Mesenchymal stem cell (in vitro differentiated cells and primary cell): Measurements from ENCODE around the gene CDCA7L.
"Not testable (repeated sequence)": the region's sequence is repeated elsewhere in the genome, so short reads cannot be mapped to it uniquely, and the experiment has no call there.

Experiments used
- DNase-seq: peaks from one replicate; pipeline ENCODE4 v3.0.0-alpha.2; 2013
- H2AFZ ChIP-seq: one replicate; pipeline ENCODE4 v1.6.1; 2013; ENCODE audit warnings: low read depth, mild to moderate bottlenecking, control low read depth, inconsistent platforms, low read length, moderate library complexity
- H2AK5ac ChIP-seq: 2 replicates; pipeline ENCODE4 v1.6.1; 2013; ENCODE audit warnings: low read length, moderate library complexity, mild to moderate bottlenecking, inconsistent platforms; ENCODE audit not compliant: severe bottlenecking
- H2BK120ac ChIP-seq: one replicate; pipeline ENCODE4 v1.6.1; 2013; ENCODE audit warnings: low read depth, mild to moderate bottlenecking, inconsistent platforms, low read length, moderate library complexity
- H2BK12ac ChIP-seq, 2 experiments: one replicate each; pipeline ENCODE4 v1.6.1; 2013; ENCODE audit warnings: inconsistent platforms in 2 of 2, low read length in 2 of 2, mild to moderate bottlenecking in 2 of 2, moderate library complexity in 2 of 2, control low read depth in 1 of 2
- H2BK15ac ChIP-seq: one replicate; pipeline ENCODE4 v1.6.1; 2013; ENCODE audit warnings: mild to moderate bottlenecking, low read depth, inconsistent platforms; ENCODE audit not compliant: poor library complexity, severe bottlenecking
- H2BK5ac ChIP-seq: 2 replicates; pipeline ENCODE4 v1.6.1; 2013; ENCODE audit warnings: low read depth, mild to moderate bottlenecking, low read length, control low read depth, inconsistent platforms; ENCODE audit not compliant: poor library complexity, severe bottlenecking
- H3K14ac ChIP-seq, 2 experiments: one replicate each; pipeline ENCODE4 v1.6.1; 2013; ENCODE audit warnings: inconsistent platforms in 2 of 2, low read length in 2 of 2, control low read depth in 1 of 2, mild to moderate bottlenecking in 1 of 2, moderate library complexity in 1 of 2
- H3K18ac ChIP-seq, 2 experiments: one replicate each; pipeline ENCODE4 v1.6.1; 2013; ENCODE audit warnings: inconsistent platforms in 2 of 2, low read length in 2 of 2, control low read depth in 1 of 2, low read depth in 1 of 2, mild to moderate bottlenecking in 1 of 2
- H3K23ac ChIP-seq, 2 experiments: one replicate each; pipeline ENCODE4 v1.6.1; 2013; ENCODE audit warnings: inconsistent platforms in 2 of 2, low read length in 2 of 2, mild to moderate bottlenecking in 2 of 2, moderate library complexity in 2 of 2, control low read depth in 1 of 2
- H3K27ac ChIP-seq: 2 replicates; pipeline ENCODE4 v1.5.1; 2013; ENCODE audit warnings: mild to moderate bottlenecking, moderate library complexity, low read length, control low read depth, inconsistent platforms; ENCODE audit not compliant: poor library complexity, severe bottlenecking
- H3K27me3 ChIP-seq, 2 experiments: 2 replicates each; pipeline versions ENCODE4 v1.6.1 to v1.7.0; 2013; ENCODE audit warnings: low read length in 2 of 2, mild to moderate bottlenecking in 2 of 2, moderate library complexity in 2 of 2, control low read depth in 1 of 2, inconsistent platforms in 1 of 2; ENCODE audit not compliant: control insufficient read depth in 1 of 2, insufficient read depth in 1 of 2
- H3K36me3 ChIP-seq, 2 experiments: 2 replicates each; pipeline versions ENCODE4 v1.6.1 to v1.7.0; 2013; ENCODE audit warnings: low read length in 2 of 2, control low read depth in 1 of 2, inconsistent platforms in 1 of 2, low read depth in 1 of 2, mild to moderate bottlenecking in 1 of 2; ENCODE audit not compliant: insufficient read depth in 2 of 2, control insufficient read depth in 1 of 2
- H3K4ac ChIP-seq, 2 experiments: one replicate each; pipeline ENCODE4 v1.6.1; 2013; ENCODE audit warnings: inconsistent platforms in 2 of 2, low read length in 2 of 2, mild to moderate bottlenecking in 2 of 2, moderate library complexity in 2 of 2, control low read depth in 1 of 2, low read depth in 1 of 2
- H3K4me1 ChIP-seq: 2 replicates; pipeline ENCODE4 v1.6.1; 2013; ENCODE audit warnings: low read depth, low read length, control low read depth; ENCODE audit not compliant: control insufficient read depth, insufficient read depth
- H3K4me2 ChIP-seq: 2 replicates; pipeline ENCODE4 v1.6.1; 2013; ENCODE audit warnings: low read length, mild to moderate bottlenecking, inconsistent platforms; ENCODE audit not compliant: poor library complexity, severe bottlenecking
- H3K4me3 ChIP-seq, 2 experiments: 2 replicates each; pipeline versions ENCODE4 v1.5.1 to v1.7.0; 2013; ENCODE audit warnings: low read length in 2 of 2, mild to moderate bottlenecking in 2 of 2, control low read depth in 1 of 2, low read depth in 1 of 2; ENCODE audit not compliant: insufficient read depth in 1 of 2
- H3K79me1 ChIP-seq: replicated peaks from 2 replicates; pipeline ENCODE4 v1.6.1; 2013; ENCODE audit warnings: mild to moderate bottlenecking, control low read depth, low read length, inconsistent platforms; ENCODE audit not compliant: poor library complexity, severe bottlenecking
- H3K9ac ChIP-seq: 2 replicates; pipeline ENCODE4 v1.7.0; 2013; ENCODE audit warnings: mild to moderate bottlenecking, low read length, moderate library complexity
- H3K9me3 ChIP-seq: 2 replicates; pipeline ENCODE4 v1.7.0; 2013; ENCODE audit warnings: mild to moderate bottlenecking, low read length; ENCODE audit not compliant: control insufficient read depth
- H4K8ac ChIP-seq: one replicate; pipeline ENCODE4 v1.6.1; 2013; ENCODE audit warnings: inconsistent platforms, mild to moderate bottlenecking, low read length, moderate library complexity
- H4K91ac ChIP-seq: one replicate; pipeline ENCODE4 v1.6.1; 2013; ENCODE audit warnings: mild to moderate bottlenecking, low read length, inconsistent platforms
- WGBS: methylation state at CpG from one replicate; pipeline ENCODE4 v1.1.7; 2013; ENCODE audit warnings: mixed read lengths; 5-methylcytosine and 5-hydroxymethylcytosine counted together

The CDCA7L gene

DNA sequence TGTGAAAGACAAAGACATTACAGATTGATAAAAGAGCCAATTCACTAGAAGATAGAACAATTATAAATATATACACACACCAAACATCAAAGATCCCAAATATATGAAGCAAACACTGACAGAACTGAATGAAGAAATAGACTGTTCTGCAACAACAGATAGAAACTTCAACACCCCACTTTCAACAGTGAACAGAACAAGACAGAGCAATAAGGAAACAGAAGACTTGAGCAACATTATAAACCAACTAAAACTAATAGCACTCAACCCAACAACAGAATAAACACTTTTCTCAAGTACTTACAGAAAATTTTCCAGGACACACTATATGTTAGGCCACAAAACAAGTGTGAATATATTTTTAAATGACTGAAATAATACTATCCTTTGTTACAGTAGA lies 10.9 kb downstream of the CDCA7L start:
- no peak overlapping the region for H3K4me2 ChIP-seq
- peak; percentile 32 for DNase-seq
- no peak overlapping the region for H3K23ac ChIP-seq
- H2BK15ac ChIP-seq = no peak overlapping the region
- H3K9ac ChIP-seq = no peak overlapping the region
- H3K27me3 ChIP-seq = no peaks in the 10 kb centered on the region
- H2AFZ ChIP-seq = no peak overlapping the region
- peaks cover 3% of the 10 kb centered on the region for H3K4me1 ChIP-seq
- no peak overlapping the region for H3K14ac ChIP-seq
- H3K4me3 ChIP-seq = no peak overlapping the region
- no peak overlapping the region for H2BK5ac ChIP-seq
- H2BK12ac ChIP-seq = no peak overlapping the region
- H3K9me3 ChIP-seq = peaks cover 7% of the 10 kb centered on the region
- no peak overlapping the region for H4K8ac ChIP-seq
- no peak overlapping the region for H4K91ac ChIP-seq
- H3K27ac ChIP-seq = no peak overlapping the region
- H3K18ac ChIP-seq = no peak overlapping the region
- peaks cover 5% of the 10 kb centered on the region for H3K79me1 ChIP-seq
- H3K36me3 ChIP-seq = no peaks in the 10 kb centered on the region
- no peak overlapping the region for H3K4ac ChIP-seq
- H2AK5ac ChIP-seq = no peak overlapping the region
- H2BK120ac ChIP-seq = no peak overlapping the region

DNA sequence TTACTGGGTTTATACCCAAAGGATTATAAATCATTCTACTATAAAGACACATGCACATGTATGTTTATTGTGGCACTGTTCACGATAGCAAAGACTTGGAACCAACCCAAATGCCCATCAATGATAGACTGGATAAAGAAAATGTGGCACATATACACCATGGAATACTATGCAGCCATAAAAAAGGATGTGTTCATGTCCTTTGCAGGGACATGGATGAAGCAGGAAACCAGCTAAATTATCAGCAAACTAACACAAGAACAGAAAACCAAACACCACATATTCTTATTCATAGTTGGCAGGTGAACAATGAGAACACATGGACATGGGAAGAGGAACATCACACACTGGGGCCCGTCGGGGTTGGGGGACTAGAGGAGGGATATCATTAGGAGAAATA lies 12.4 kb downstream of the CDCA7L start:
- WGBS = no CpG with 5 or more reads among the region's 3 CpGs
- H2BK15ac ChIP-seq = not testable (repeated sequence)

DNA sequence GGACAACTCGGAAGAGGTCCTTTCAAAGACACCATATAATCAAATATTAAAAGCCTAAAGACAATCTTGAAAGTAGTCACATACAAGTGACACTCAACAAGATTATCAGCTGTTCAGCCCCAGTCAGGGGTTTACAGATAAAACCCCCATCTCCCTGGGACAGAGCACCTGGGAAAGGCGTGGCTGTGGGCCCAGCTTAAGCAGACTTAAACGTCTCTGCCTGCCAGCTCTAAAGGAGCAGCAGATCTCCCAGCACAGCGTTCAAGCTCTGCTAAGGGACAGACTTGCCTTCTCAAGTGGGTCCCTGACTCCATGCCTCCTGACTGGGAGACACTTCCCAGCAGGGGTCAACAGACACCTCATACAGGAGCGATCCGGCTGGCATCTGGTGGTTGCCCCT lies 18.0 kb downstream of the CDCA7L start:
- Histone ChIP-seq H3K4me3 (no peak overlapping the region), H3K14ac (no peak overlapping the region), H2BK120ac (no peak overlapping the region), H4K91ac (no peak overlapping the region), H3K27ac (no peak overlapping the region), H3K4me1 (peaks cover 2% of the 10 kb centered on the region), H2AK5ac (no peak overlapping the region), H2AFZ (no peak overlapping the region), H3K23ac (no peak overlapping the region), H3K4me2 (no peak overlapping the region), H3K27me3 (no peaks in the 10 kb centered on the region), H3K36me3 (peaks cover 0 to 4% of the 10 kb centered on the region in 2 experiments), H3K9ac (no peak overlapping the region), H2BK12ac (no peak overlapping the region), H2BK5ac (no peak overlapping the region), H4K8ac (no peak overlapping the region), H3K4ac (no peak overlapping the region), H3K9me3 (no peaks in the 10 kb centered on the region), H3K79me1 (peaks cover 7% of the 10 kb centered on the region), H2BK15ac (no peak overlapping the region), H3K18ac (no peak overlapping the region)
- DNase-seq = no peak
- WGBS = 91% methylated on average over 6 of the region's 6 CpGs

More for the DNA sequence above, 12.4 kb downstream of the CDCA7L start:
- H2BK12ac ChIP-seq, H3K9me3 ChIP-seq, H3K18ac ChIP-seq, H2BK5ac ChIP-seq, H3K14ac ChIP-seq, H2AK5ac ChIP-seq, H3K9ac ChIP-seq, H4K8ac ChIP-seq, H3K27me3 ChIP-seq, DNase-seq, H3K4me2 ChIP-seq, H2AFZ ChIP-seq, H3K4me3 ChIP-seq, H3K36me3 ChIP-seq, H3K4me1 ChIP-seq, H3K79me1 ChIP-seq, H3K23ac ChIP-seq, H4K91ac ChIP-seq, H3K27ac ChIP-seq, H2BK120ac ChIP-seq, H3K4ac ChIP-seq: not testable (repeated sequence)

DNA sequence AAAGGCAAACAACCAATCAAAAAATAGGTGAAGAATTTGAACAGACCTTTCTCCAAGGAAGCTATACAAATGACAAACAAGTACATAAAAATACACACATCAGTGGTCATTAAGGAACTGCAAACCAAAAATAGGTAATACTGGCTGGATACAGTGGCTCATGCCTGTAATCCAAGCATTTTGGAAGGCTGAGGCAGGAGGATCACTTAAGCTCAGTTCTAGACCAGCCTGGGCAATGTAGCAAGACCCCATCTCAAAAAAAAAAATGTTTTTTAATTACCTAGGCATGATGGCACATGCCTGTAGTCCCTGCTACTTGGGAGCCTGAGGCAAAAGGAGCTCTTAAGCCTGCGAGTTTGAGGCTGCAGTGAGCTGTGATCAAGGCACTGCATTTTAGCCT lies 19.3 kb downstream of the CDCA7L start:
- no peak overlapping the region for H2BK15ac ChIP-seq
- H3K4me3 ChIP-seq = no peak overlapping the region
- H2AFZ ChIP-seq = no peak overlapping the region
- no peak overlapping the region for H2AK5ac ChIP-seq
- 100% methylated on average over 1 of the region's 1 CpG for WGBS
- no peak overlapping the region for H3K4ac ChIP-seq
- peaks cover 2% of the 10 kb centered on the region for H3K4me1 ChIP-seq
- no peak overlapping the region for H2BK12ac ChIP-seq
- peak overlapping the region in 1 of 2 experiments; percentile 24 for H3K18ac ChIP-seq
- H3K14ac ChIP-seq = no peak overlapping the region
- H2BK5ac ChIP-seq = no peak overlapping the region
- no peak overlapping the region for H4K8ac ChIP-seq
- no peaks in the 10 kb centered on the region for H3K9me3 ChIP-seq
- H2BK120ac ChIP-seq = no peak overlapping the region
- H3K4me2 ChIP-seq = no peak overlapping the region
- peaks cover 0 to 4% of the 10 kb centered on the region in 2 experiments for H3K36me3 ChIP-seq
- no peak overlapping the region for H3K9ac ChIP-seq
- no peaks in the 10 kb centered on the region for H3K27me3 ChIP-seq
- DNase-seq = no peak
- no peak overlapping the region for H4K91ac ChIP-seq
- no peak overlapping the region for H3K23ac ChIP-seq
- H3K27ac ChIP-seq = no peak overlapping the region
- H3K79me1 ChIP-seq = peaks cover 11% of the 10 kb centered on the region
